ENCODE measurements around the gene OS9.

- TF ChIP-seq EP300 (IDR thresholded peaks at IDR 0.05) (no peak), CTCF (IDR thresholded peaks at IDR 0.05) (no peak), POLR2A (IDR thresholded peaks at IDR 0.05) (no peak)
These were observed 47.5 kb downstream of the OS9 start for GRCh38 chr12:57741413-57741789.
